ENCODE data around the gene SLC7A5. TPM values are rescaled to one million over a fixed set of nuclear protein-coding genes. Genes with fewer than 3 reads are reported as not detected.

Gene SLC7A5
- total and polyA plus RNA-seq, 2 of the 13 experiments (the other 11 are each of a cell fraction or from before 2014, with no cell fraction given): 79.6 to 155 TPM

- TF ChIP-seq ZGPAT (CRISPR knock-in tag; IDR thresholded peaks at IDR 0.05) (peak; percentile 83), ZMYM2 (CRISPR knock-in tag; IDR thresholded peaks at IDR 0.05) (peak; percentile 88), ZNF768 (CRISPR knock-in tag; IDR thresholded peaks at IDR 0.05) (peak; percentile 62), NONO (IDR thresholded peaks at IDR 0.05) (no peak), NONO (CRISPR knock-in tag; conservative IDR thresholded peaks at IDR 0.05) (peak; percentile 89), ZBTB26 (CRISPR knock-in tag; IDR thresholded peaks at IDR 0.05; ENCODE audit: borderline replicate concordance) (peak; percentile 31), SAP130 (CRISPR knock-in tag; IDR thresholded peaks at IDR 0.05; ENCODE audit: low read depth) (peak; percentile 82), ZSCAN30 (CRISPR knock-in tag; IDR thresholded peaks at IDR 0.05) (no peak), ZNF766 (CRISPR knock-in tag; IDR thresholded peaks at IDR 0.05; ENCODE audit: borderline replicate concordance) (peak; percentile 60; the same call in 1 of the 2 replicates), ZNF296 (CRISPR knock-in tag; conservative IDR thresholded peaks at IDR 0.05) (no peak), ZBTB43 (CRISPR knock-in tag; conservative IDR thresholded peaks at IDR 0.05) (0 out of 2 replicates have a peak, but pooled peaks have one; percentile 63), MAFG (CRISPR knock-in tag; IDR thresholded peaks at IDR 0.05) (no peak; the same call in 1 of the 2 replicates), MZF1 (CRISPR knock-in tag; IDR thresholded peaks at IDR 0.05; ENCODE audit: borderline replicate concordance) (no peak), SP1 (IDR thresholded peaks at IDR 0.05) (no peak), SP1 (CRISPR knock-in tag; IDR thresholded peaks at IDR 0.05) (peak; percentile 38; the same call in 1 of the 2 replicates), ZNF354B (CRISPR knock-in tag; IDR thresholded peaks at IDR 0.05) (no peak), ZMAT5 (CRISPR knock-in tag; IDR thresholded peaks at IDR 0.05; ENCODE audit: borderline replicate concordance, low read depth) (no peak), ATF4 (CRISPR knock-in tag; IDR thresholded peaks at IDR 0.05) (no peak; a peak in 1 of 4 replicates), SMAD1 (CRISPR knock-in tag; IDR thresholded peaks at IDR 0.05; ENCODE audit: borderline replicate concordance, low read depth) (no peak), NFATC3 (CRISPR knock-in tag; IDR thresholded peaks at IDR 0.05) (no peak), HNF1B (CRISPR knock-in tag; IDR thresholded peaks at IDR 0.05) (peak; percentile 88)
These were observed 79.6 kb downstream of the SLC7A5 start (continued) for GRCh38 chr16:87789437-87790291.
